HG03354 (cell line): ENCODE data around the gene TRIM49D2.
"Not testable (repeated sequence)": the region's sequence is repeated elsewhere in the genome, so short reads cannot be mapped to it uniquely, and the experiment has no call there.

Experiments
- ATAC-seq: cut with Tn5 transposase; IDR thresholded peaks from one replicate; pipeline ENCODE4 v1.9.1; 2021; ENCODE audit warnings: mild to moderate bottlenecking; ENCODE audit not compliant: unreplicated experiment, poor library complexity, severe bottlenecking

TRIM49D2 gene

GRCh38 chr11:89923764-89924163 lies at the start of gene TRIM49D2:
Gene TRIM49D2 (plus strand): TSS chr11:89924064. CDS start chr11:89926762, 2,698 bp downstream.
- not testable (repeated sequence) for ATAC-seq

GRCh38 chr11:89877511-89877910 lies 46.4 kb upstream of the TRIM49D2 start:
- ATAC-seq: not testable (repeated sequence)

- not testable (repeated sequence) for ATAC-seq
Measured at GRCh38 chr11:89893245-89893644, 30.6 kb upstream of the TRIM49D2 start.

- not testable (repeated sequence) for ATAC-seq
Measured at GRCh38 chr11:89900809-89901208, 23.1 kb upstream of the TRIM49D2 start.

GRCh38 chr11:89922195-89922660 lies 1.6 kb upstream of the TRIM49D2 start, which contains the start of gene TRIM49D1:
Gene TRIM49D1 (minus strand): TSS chr11:89922245. CDS start chr11:89917710, 4,535 bp downstream.
- no peak for ATAC-seq

- not testable (repeated sequence) for ATAC-seq
Measured at GRCh38 chr11:89960833-89961232, 37.0 kb downstream of the TRIM49D2 start.

- not testable (repeated sequence) for ATAC-seq
Measured at GRCh38 chr11:89965737-89966136, 41.9 kb downstream of the TRIM49D2 start, which contains the start of gene TRIM64. Gene TRIM64 (plus strand): TSS chr11:89966037. CDS start chr11:89968504, 2,467 bp downstream.
